ENCODE data around the gene ELOVL6.
"Not testable (repeated sequence)": the region's sequence is repeated elsewhere in the genome, so short reads cannot be mapped to it uniquely, and the experiment has no call there.

ELOVL6 gene

DNA sequence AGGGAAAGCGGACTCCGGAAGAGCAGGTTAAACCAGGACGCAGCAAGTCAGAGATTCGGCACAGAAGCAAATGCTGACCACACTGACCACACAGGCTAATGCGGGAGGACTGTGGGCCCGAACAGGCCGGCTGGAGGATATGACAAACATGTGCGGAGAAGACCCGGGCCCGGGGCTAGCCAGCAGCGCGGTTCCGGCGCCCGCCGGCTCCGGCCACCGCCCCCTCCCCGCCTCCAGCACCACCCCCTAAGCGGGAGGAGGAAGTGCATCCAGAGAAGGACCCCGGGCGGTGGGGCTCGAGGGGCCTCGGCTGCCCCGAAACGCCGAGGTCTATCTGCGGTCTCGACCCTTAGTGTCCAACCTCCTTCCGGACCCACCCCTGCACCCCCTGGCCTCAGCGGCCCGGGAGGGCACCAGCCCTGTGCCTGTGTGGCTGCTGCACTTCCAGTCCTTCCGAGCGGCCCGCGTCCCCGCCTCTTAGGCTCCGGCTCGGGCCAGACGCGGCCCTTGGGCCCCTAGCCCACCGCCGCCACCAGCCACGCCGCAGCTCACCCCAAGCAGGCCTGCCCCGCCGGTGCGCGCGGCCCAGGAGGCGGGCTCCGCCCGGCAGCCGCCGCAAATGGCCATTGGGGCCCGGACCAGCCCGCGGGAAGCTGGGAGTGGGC, 2.1 kb downstream of the ELOVL6 start:
- H3K9me3 ChIP-seq (replicated peaks; ENCODE audit: low read length) = no peaks in the 10 kb centered on the region
- H3K27me3 ChIP-seq (ENCODE audit: control insufficient read depth, insufficient read depth, low read length) = no peaks in the 10 kb centered on the region
- H3K4me3 ChIP-seq (ENCODE audit: low read length) = peak overlapping the region; percentile 80
- peaks cover 16% of the 10 kb centered on the region for H3K4me1 ChIP-seq (ENCODE audit: control insufficient read depth, insufficient read depth, low read length)
- peak overlapping the region; percentile 85 for H3K9ac ChIP-seq (ENCODE audit: low read depth, low read length)
- no peaks in the 10 kb centered on the region for H3K36me3 ChIP-seq (ENCODE audit: insufficient read depth, low read length)
- peak overlapping the region; percentile 93 for H3K4me2 ChIP-seq (ENCODE audit: low read length)

DNA sequence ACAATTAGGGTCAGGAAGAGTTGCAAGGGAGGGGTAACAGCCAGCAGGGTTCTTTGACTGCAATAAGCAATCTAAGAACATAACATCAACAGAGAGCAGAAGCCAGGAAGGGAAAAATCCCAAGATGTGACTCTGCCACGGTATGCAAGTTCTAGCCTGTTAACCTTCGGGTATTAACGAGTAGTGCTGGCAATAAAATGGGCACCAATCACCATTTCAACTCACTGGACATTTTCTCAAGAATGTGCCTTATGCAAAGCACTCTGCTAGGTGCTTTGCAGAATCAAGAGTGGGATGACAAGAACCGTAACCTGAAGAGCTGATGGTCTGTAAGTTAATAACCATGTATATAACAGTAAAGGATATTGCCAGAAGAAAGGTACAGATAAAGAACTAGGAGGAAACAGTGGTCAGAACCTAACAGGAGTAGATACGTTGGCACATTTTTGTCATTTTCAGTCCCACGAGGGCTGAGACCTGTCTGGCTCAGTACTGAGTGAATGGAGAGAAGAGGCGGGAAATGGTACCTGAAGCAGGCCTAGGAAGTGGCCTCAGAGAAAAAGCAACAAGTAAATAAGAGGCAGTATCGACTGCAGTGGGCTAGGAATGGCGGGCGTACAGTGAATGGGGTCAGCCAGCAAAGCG, 2.7 kb downstream of the ELOVL6 start:
- H3K36me3 ChIP-seq (ENCODE audit: insufficient read depth, low read length) = no peaks in the 10 kb centered on the region
- H3K4me1 ChIP-seq (ENCODE audit: control insufficient read depth, insufficient read depth, low read length) = peaks cover 16% of the 10 kb centered on the region
- no peaks in the 10 kb centered on the region for H3K9me3 ChIP-seq (replicated peaks; ENCODE audit: low read length)
- H3K27me3 ChIP-seq (ENCODE audit: control insufficient read depth, insufficient read depth, low read length) = no peaks in the 10 kb centered on the region
- H3K9ac ChIP-seq (ENCODE audit: low read depth, low read length) = peak overlapping the region; percentile 85
- H3K4me3 ChIP-seq (ENCODE audit: low read length) = peak overlapping the region; percentile 80
- H3K4me2 ChIP-seq (ENCODE audit: low read length) = peak overlapping the region; percentile 93

DNA sequence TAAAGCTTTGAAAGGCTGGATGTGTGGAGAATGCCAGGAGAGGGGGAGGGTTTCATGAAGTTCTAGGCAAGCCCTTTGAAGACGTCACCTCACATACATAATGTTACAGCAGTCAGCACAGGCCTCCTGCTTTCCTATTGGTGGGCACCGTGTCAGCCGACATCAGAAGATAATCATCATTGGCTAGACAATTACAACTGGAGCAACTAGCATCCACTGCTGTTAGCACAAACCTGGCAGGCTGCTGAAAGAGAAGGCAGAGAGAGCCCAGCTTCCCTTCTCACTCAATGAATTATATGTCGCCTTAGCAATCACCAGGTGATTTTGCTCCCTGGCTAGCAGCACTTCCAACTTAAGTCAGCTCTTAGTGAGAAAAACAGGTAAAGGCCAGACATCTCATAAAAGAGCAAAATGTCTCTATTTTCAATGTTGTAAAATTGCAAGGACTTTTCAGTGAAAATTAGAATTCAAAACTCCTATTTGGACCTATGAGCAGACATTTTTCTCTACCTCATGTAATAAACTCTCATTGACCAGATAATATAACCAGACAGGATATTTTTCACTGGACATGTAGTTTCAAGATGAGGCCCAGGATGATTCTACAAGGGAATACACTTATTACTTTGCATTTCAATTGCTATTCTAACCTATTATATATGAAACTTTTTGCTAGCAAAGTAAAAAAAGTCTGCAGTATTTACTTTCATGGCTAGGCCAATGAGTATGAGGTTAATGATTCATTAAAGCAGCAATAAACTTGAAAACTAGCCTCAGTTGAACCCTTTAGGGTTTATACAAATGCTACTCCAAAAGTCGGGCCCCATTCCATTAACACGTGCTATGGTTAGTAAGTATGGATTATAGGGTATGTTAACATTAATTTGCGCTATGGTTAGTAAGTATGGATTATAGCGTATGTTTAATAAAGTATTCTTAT, 4.3 kb downstream of the ELOVL6 start:
- H3K4me1 ChIP-seq (ENCODE audit: control insufficient read depth, insufficient read depth, low read length) = peaks cover 16% of the 10 kb centered on the region
- H3K9me3 ChIP-seq (replicated peaks; ENCODE audit: low read length) = no peaks in the 10 kb centered on the region
- H3K4me2 ChIP-seq (ENCODE audit: low read length) = peak overlapping the region; percentile 10
- no peak overlapping the region for H3K4me3 ChIP-seq (ENCODE audit: low read length)
- no peaks in the 10 kb centered on the region for H3K27me3 ChIP-seq (ENCODE audit: control insufficient read depth, insufficient read depth, low read length)
- no peak overlapping the region for H3K9ac ChIP-seq (ENCODE audit: low read depth, low read length)
- no peaks in the 10 kb centered on the region for H3K36me3 ChIP-seq (ENCODE audit: insufficient read depth, low read length)

DNA sequence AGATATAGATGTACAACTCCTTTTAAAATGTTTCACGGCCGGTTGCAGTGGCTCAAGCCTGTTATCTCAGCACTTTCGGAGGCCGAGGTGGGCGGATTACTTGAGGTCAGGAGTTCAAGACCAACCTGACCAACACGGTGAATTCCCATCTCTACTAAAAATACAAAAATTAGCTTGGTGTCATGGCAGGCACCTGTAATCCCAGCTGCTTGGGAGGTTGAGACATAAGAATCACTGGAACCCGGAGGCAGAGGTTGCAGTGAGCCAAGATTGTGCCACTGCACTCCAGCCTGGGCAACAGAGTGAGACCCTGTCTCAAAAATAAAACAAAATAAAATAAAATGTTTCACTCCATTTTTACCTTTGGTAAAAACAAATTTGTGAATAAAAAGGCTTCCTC, 5.1 kb downstream of the ELOVL6 start:
- not testable (repeated sequence) for H3K9ac ChIP-seq (ENCODE audit: low read depth, low read length); H3K9me3 ChIP-seq (replicated peaks; ENCODE audit: low read length); H3K4me3 ChIP-seq (ENCODE audit: low read length); H3K4me2 ChIP-seq (ENCODE audit: low read length); H3K36me3 ChIP-seq (ENCODE audit: insufficient read depth, low read length); H3K27me3 ChIP-seq (ENCODE audit: control insufficient read depth, insufficient read depth, low read length)
- peaks cover 16% of the 10 kb centered on the region for H3K4me1 ChIP-seq (ENCODE audit: control insufficient read depth, insufficient read depth, low read length)

DNA sequence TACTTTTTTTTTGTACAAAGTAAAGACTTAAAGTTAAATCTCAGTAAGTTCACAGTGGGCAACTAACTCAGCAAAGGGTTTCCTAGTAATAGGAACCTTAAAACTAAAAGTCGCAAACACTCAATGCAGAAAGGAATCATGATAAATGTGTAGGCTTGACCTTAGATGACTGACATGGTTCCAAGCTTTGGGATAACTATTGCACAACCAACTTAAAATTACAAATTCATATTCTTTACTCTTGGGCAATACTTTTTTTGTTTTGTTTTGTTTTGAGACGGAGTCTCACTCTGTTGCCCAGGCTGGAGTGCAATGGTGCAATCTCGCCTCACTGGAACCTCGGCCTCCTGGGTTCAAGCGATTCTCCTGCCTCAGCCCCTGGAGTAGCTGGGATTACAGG, 8.2 kb downstream of the ELOVL6 start:
- no peak overlapping the region for H3K4me3 ChIP-seq (ENCODE audit: low read length)
- no peak overlapping the region for H3K4me2 ChIP-seq (ENCODE audit: low read length)

DNA sequence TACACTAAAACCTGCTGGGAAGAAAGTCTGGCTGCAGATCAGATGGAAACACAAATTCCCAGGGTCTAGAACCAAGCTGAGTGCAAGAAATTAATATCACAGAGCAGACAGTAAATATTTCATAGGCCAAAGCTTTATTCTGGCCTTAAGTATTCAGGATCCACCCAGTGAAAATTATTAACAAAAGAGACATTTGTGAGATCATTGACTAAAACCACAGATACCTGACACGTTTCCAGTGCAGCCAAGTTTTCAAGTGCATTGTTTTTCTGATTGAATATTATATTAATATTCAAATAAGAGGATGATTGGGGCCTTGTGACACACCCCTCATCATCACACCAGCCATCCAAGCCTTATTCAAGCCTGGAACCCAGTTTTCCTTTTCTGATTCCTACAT, 10.3 kb downstream of the ELOVL6 start:
- Histone ChIP-seq H3K4me2 (ENCODE audit: low read length) (no peak overlapping the region), H3K36me3 (ENCODE audit: insufficient read depth, low read length) (no peaks in the 10 kb centered on the region), H3K27me3 (ENCODE audit: control insufficient read depth, insufficient read depth, low read length) (no peaks in the 10 kb centered on the region), H3K4me1 (ENCODE audit: control insufficient read depth, insufficient read depth, low read length) (peaks cover 7% of the 10 kb centered on the region), H3K9me3 (replicated peaks; ENCODE audit: low read length) (no peaks in the 10 kb centered on the region), H3K4me3 (ENCODE audit: low read length) (no peak overlapping the region), H3K9ac (ENCODE audit: low read depth, low read length) (no peak overlapping the region)

More for the DNA sequence above, 8.2 kb downstream of the ELOVL6 start:
- Histone ChIP-seq H3K27me3 (ENCODE audit: control insufficient read depth, insufficient read depth, low read length) (no peaks in the 10 kb centered on the region), H3K36me3 (ENCODE audit: insufficient read depth, low read length) (no peaks in the 10 kb centered on the region), H3K9ac (ENCODE audit: low read depth, low read length) (no peak overlapping the region), H3K9me3 (replicated peaks; ENCODE audit: low read length) (no peaks in the 10 kb centered on the region), H3K4me1 (ENCODE audit: control insufficient read depth, insufficient read depth, low read length) (peaks cover 11% of the 10 kb centered on the region)

DNA sequence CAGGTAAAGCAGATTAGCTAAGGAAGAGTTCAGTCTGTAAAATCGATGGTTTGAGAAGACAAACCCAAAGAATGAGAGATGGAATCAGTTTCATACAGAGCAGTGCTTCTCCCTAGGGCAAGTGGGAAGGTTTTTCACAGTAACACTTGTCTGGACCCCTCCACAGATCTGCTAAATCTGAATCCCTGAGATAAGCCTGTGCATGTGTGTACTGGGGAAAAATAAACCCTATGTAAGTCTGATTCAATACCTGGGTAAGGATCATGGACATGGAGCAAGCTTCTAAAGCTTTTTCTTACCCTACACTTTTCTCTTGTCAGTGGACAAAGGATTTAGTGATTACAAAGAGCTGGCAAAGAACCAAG, 13.6 kb downstream of the ELOVL6 start:
- Histone ChIP-seq H3K4me3 (ENCODE audit: low read length) (no peak overlapping the region), H3K27me3 (ENCODE audit: control insufficient read depth, insufficient read depth, low read length) (no peaks in the 10 kb centered on the region), H3K4me2 (ENCODE audit: low read length) (no peak overlapping the region), H3K4me1 (ENCODE audit: control insufficient read depth, insufficient read depth, low read length) (peaks cover 7% of the 10 kb centered on the region), H3K9ac (ENCODE audit: low read depth, low read length) (no peak overlapping the region), H3K9me3 (replicated peaks; ENCODE audit: low read length) (no peaks in the 10 kb centered on the region), H3K36me3 (ENCODE audit: insufficient read depth, low read length) (no peaks in the 10 kb centered on the region)

DNA sequence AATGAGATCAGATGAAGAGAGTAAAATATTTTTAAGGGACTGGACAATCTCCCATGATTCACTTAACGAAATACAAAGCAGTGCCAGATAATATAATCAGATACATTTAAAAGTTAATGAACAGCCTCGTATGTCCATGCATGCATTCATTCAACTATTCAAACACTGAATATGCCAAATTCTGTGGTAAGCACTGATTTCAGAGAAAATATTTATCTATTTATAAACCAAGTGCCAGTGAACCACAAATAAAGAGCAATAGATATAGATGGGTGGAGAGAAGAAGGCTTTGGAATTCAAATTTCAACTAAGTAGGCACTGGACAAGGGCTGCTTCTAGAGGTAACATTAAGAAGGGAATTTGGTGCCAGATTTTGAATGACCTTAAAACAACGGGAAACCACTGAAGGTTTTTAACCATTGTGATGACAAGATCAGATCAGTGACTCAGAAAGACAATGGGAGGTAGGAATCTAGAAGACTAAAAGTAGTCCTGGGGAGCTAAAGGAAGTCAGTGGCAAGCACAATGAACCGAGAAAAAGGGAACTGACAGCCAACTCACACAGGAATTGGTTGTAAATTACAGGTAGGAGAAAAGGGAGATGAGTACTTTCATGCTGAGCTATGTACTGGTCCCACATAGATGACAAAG, 14.2 kb downstream of the ELOVL6 start:
- Histone ChIP-seq H3K9me3 (replicated peaks; ENCODE audit: low read length) (no peaks in the 10 kb centered on the region), H3K4me1 (ENCODE audit: control insufficient read depth, insufficient read depth, low read length) (peaks cover 7% of the 10 kb centered on the region), H3K27me3 (ENCODE audit: control insufficient read depth, insufficient read depth, low read length) (no peaks in the 10 kb centered on the region), H3K36me3 (ENCODE audit: insufficient read depth, low read length) (no peaks in the 10 kb centered on the region), H3K4me3 (ENCODE audit: low read length) (no peak overlapping the region), H3K9ac (ENCODE audit: low read depth, low read length) (no peak overlapping the region), H3K4me2 (ENCODE audit: low read length) (no peak overlapping the region)

DNA sequence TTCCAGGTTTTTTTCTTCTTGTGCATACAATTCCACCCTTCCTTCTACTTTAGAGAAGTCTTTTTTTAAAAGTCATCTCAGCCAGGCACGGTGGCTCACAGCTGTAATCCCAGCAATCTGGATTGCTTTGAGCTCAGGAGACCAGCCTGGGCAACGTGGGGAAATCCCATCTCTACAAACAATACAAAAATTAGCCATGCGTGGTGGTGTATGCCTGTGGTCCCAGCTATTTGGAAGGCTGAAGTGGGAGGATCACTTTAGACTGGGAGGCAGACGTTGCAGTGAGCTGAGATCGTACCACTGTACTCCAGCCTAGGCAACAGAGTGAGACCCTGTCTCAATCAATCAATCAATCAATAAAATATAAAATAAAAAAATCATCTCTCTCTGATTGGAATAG, 14.8 kb downstream of the ELOVL6 start:
- H3K9me3 ChIP-seq (replicated peaks; ENCODE audit: low read length) = no peaks in the 10 kb centered on the region
- peaks cover 7% of the 10 kb centered on the region for H3K4me1 ChIP-seq (ENCODE audit: control insufficient read depth, insufficient read depth, low read length)
- no peak overlapping the region for H3K4me2 ChIP-seq (ENCODE audit: low read length)
- H3K9ac ChIP-seq (ENCODE audit: low read depth, low read length) = no peak overlapping the region
- H3K4me3 ChIP-seq (ENCODE audit: low read length) = no peak overlapping the region
- no peaks in the 10 kb centered on the region for H3K27me3 ChIP-seq (ENCODE audit: control insufficient read depth, insufficient read depth, low read length)
- no peaks in the 10 kb centered on the region for H3K36me3 ChIP-seq (ENCODE audit: insufficient read depth, low read length)

DNA sequence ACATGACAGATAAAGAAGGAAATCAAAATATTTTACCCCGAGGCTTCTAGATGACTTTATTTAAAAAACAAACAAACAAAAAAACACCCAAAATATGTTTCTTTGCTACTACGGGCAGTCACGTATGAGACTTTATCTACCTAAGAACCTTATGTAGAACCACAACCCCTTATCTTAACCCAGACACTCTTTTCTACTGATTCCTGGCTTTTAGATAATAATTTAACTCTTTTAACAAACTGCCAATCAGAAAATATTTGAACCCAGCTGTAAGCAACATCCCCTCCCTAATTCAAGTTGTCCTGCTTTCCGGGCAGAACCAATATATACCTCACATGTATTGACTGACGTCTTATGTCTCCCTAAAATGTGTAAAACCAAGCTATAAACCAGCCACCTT, 15.4 kb downstream of the ELOVL6 start:
- Histone ChIP-seq H3K4me2 (ENCODE audit: low read length) (no peak overlapping the region), H3K9ac (ENCODE audit: low read depth, low read length) (no peak overlapping the region), H3K36me3 (ENCODE audit: insufficient read depth, low read length) (no peaks in the 10 kb centered on the region), H3K4me1 (ENCODE audit: control insufficient read depth, insufficient read depth, low read length) (peaks cover 7% of the 10 kb centered on the region), H3K27me3 (ENCODE audit: control insufficient read depth, insufficient read depth, low read length) (no peaks in the 10 kb centered on the region), H3K9me3 (replicated peaks; ENCODE audit: low read length) (no peaks in the 10 kb centered on the region), H3K4me3 (ENCODE audit: low read length) (no peak overlapping the region)

DNA sequence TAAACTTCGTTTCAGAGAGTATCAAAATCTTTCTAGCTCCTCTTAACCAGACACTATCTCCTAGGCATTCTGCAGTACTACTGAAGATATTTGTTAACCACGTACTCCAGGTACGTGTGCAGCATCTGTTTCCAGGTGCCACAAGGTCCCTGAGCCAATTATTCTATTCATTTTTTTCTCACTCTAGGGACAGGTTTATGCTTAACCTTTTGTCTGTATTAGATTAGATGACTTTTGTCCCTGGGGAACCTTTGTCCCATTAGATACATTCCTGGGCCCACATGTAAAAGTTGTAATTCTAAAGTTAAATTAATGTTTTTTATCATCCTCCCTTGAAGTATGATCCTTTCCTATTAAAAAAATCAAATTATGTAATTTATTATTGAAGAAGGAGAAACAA, 16.5 kb downstream of the ELOVL6 start:
- H3K4me3 ChIP-seq (ENCODE audit: low read length) = no peak overlapping the region
- no peaks in the 10 kb centered on the region for H3K36me3 ChIP-seq (ENCODE audit: insufficient read depth, low read length)
- H3K9ac ChIP-seq (ENCODE audit: low read depth, low read length) = no peak overlapping the region
- no peaks in the 10 kb centered on the region for H3K27me3 ChIP-seq (ENCODE audit: control insufficient read depth, insufficient read depth, low read length)
- H3K4me2 ChIP-seq (ENCODE audit: low read length) = no peak overlapping the region
- H3K4me1 ChIP-seq (ENCODE audit: control insufficient read depth, insufficient read depth, low read length) = peaks cover 7% of the 10 kb centered on the region
- no peaks in the 10 kb centered on the region for H3K9me3 ChIP-seq (replicated peaks; ENCODE audit: low read length)

Measured in skeletal muscle satellite cell (primary cell).